Activated T-cell treated with anti-CD3 and anti-CD28 coated beads, Interleukin-2, amount 50 U/mL, for 24 hours (primary cell): ENCODE results near the gene JAM2.
"Not testable (repeated sequence)": the region's sequence is repeated elsewhere in the genome, so short reads cannot be mapped to it uniquely, and the experiment has no call there.

ENCODE experiments used
- DNase-seq: peaks from one replicate; pipeline ENCODE4 v3.0.0-alpha.2; 2020
- H3K27ac Mint-ChIP-seq: 2 replicates; pipeline ENCODE4 v1.8.0; 2020; ENCODE audit warnings: mild to moderate bottlenecking, mixed read lengths
- H3K27me3 Mint-ChIP-seq: 2 replicates; pipeline ENCODE4 v1.8.0; 2020; ENCODE audit warnings: mixed read lengths
- H3K36me3 Mint-ChIP-seq: 2 replicates; pipeline ENCODE4 v1.8.0; 2020; ENCODE audit warnings: low read depth, mixed read lengths
- H3K4me1 Mint-ChIP-seq: 2 replicates; pipeline ENCODE4 v1.8.0; 2020; ENCODE audit warnings: low read depth, mixed read lengths
- H3K4me3 Mint-ChIP-seq: 2 replicates; pipeline ENCODE4 v1.8.0; 2020; ENCODE audit warnings: mild to moderate bottlenecking, moderate library complexity, mixed read lengths
- H3K9me3 Mint-ChIP-seq: 2 replicates; pipeline ENCODE4 v1.8.0; 2020; ENCODE audit warnings: mixed read lengths

The JAM2 gene

GRCh38 chr21:25638660-25639550 is at the start of gene JAM2:
Gene JAM2, plus strand, starts transcription at chr21:25639258. Its CDS starts 564 bp downstream, at chr21:25639822.
- peaks cover 3% of the 10 kb centered on the region for H3K9me3 Mint-ChIP-seq
- H3K27ac Mint-ChIP-seq: peak within 1 kb of the TSS; percentile 17
- no peaks in the 10 kb centered on the region for H3K36me3 Mint-ChIP-seq
- peak; percentile 61 for DNase-seq
- H3K27me3 Mint-ChIP-seq: peaks cover 50% of the 10 kb centered on the region
- H3K4me1 Mint-ChIP-seq: peaks cover 40% of the 10 kb centered on the region
- peak within 1 kb of the TSS; percentile 75 for H3K4me3 Mint-ChIP-seq

- Mint-ChIP-seq H3K9me3 (no peaks in the 10 kb centered on the region), H3K4me3 (no peak overlapping the region), H3K27ac (peak overlapping the region; percentile 67), H3K27me3 (no peaks in the 10 kb centered on the region), H3K4me1 (peaks cover 34% of the 10 kb centered on the region), H3K36me3 (peaks cover 96% of the 10 kb centered on the region)
- no peak for DNase-seq
These were observed 49.2 kb upstream of the JAM2 start for GRCh38 chr21:25589887-25590286.

- peak within 1 kb of the TSS; percentile 98 for H3K27ac Mint-ChIP-seq
- no peaks in the 10 kb centered on the region for H3K9me3 Mint-ChIP-seq
- peak; percentile 93 for DNase-seq
- peak within 1 kb of the TSS; percentile 97 for H3K4me3 Mint-ChIP-seq
- H3K27me3 Mint-ChIP-seq: no peaks in the 10 kb centered on the region
- H3K4me1 Mint-ChIP-seq: peaks cover 43% of the 10 kb centered on the region
- peaks cover 44% of the 10 kb centered on the region for H3K36me3 Mint-ChIP-seq
These were observed 31.7 kb upstream of the JAM2 start, which contains the start of gene MRPL39 for GRCh38 chr21:25607151-25608043. Gene MRPL39, minus strand, starts transcription at chr21:25607481. Its CDS starts 6 bp downstream, at chr21:25607475.

- Mint-ChIP-seq H3K27ac (peak overlapping the region; percentile 70), H3K36me3 (peaks cover 36% of the 10 kb centered on the region), H3K9me3 (no peaks in the 10 kb centered on the region), H3K4me1 (peaks cover 39% of the 10 kb centered on the region), H3K27me3 (no peaks in the 10 kb centered on the region), H3K4me3 (peak overlapping the region; percentile 97)
- peak; percentile 80 for DNase-seq
These were observed 30.9 kb upstream of the JAM2 start for GRCh38 chr21:25608044-25608737.

GRCh38 chr21:25614441-25614840 is 24.6 kb upstream of the JAM2 start:
- Mint-ChIP-seq H3K4me3 (no peak overlapping the region), H3K36me3 (no peaks in the 10 kb centered on the region), H3K27me3 (no peaks in the 10 kb centered on the region), H3K27ac (no peak overlapping the region), H3K4me1 (no peaks in the 10 kb centered on the region), H3K9me3 (no peaks in the 10 kb centered on the region)
- DNase-seq: no peak

- H3K36me3 Mint-ChIP-seq: no peaks in the 10 kb centered on the region
- H3K27me3 Mint-ChIP-seq: no peaks in the 10 kb centered on the region
- H3K4me3 Mint-ChIP-seq: no peak overlapping the region
- no peaks in the 10 kb centered on the region for H3K4me1 Mint-ChIP-seq
- H3K27ac Mint-ChIP-seq: no peak overlapping the region
- no peaks in the 10 kb centered on the region for H3K9me3 Mint-ChIP-seq
- DNase-seq: no peak
These were observed 23.2 kb upstream of the JAM2 start for GRCh38 chr21:25615880-25616279.

GRCh38 chr21:25619198-25619597 is 19.9 kb upstream of the JAM2 start:
- Mint-ChIP-seq H3K36me3 (no peaks in the 10 kb centered on the region), H3K4me1 (no peaks in the 10 kb centered on the region)

GRCh38 chr21:25624511-25624910 is 14.5 kb upstream of the JAM2 start:
- Mint-ChIP-seq H3K4me3 (no peak overlapping the region), H3K27me3 (no peaks in the 10 kb centered on the region), H3K9me3 (no peaks in the 10 kb centered on the region), H3K36me3 (no peaks in the 10 kb centered on the region), H3K4me1 (no peaks in the 10 kb centered on the region), H3K27ac (no peak overlapping the region)
- DNase-seq: no peak

More at GRCh38 chr21:25619198-25619597, 19.9 kb upstream of the JAM2 start:
- Mint-ChIP-seq H3K4me3 (no peak overlapping the region), H3K27me3 (no peaks in the 10 kb centered on the region), H3K27ac (no peak overlapping the region), H3K9me3 (no peaks in the 10 kb centered on the region)
- no peak for DNase-seq

- Mint-ChIP-seq H3K4me1 (no peaks in the 10 kb centered on the region), H3K36me3 (no peaks in the 10 kb centered on the region), H3K27ac (no peak overlapping the region), H3K4me3 (no peak overlapping the region), H3K27me3 (no peaks in the 10 kb centered on the region), H3K9me3 (no peaks in the 10 kb centered on the region)
- no peak for DNase-seq
These were observed 14.0 kb upstream of the JAM2 start for GRCh38 chr21:25625036-25625435.

GRCh38 chr21:25625776-25626555 is 13.1 kb upstream of the JAM2 start:
- not testable (repeated sequence) for H3K36me3 Mint-ChIP-seq, H3K9me3 Mint-ChIP-seq, H3K4me1 Mint-ChIP-seq, H3K27ac Mint-ChIP-seq, DNase-seq, H3K27me3 Mint-ChIP-seq, H3K4me3 Mint-ChIP-seq

GRCh38 chr21:25626757-25627156 is 12.3 kb upstream of the JAM2 start:
- Mint-ChIP-seq H3K9me3 (no peaks in the 10 kb centered on the region), H3K36me3 (no peaks in the 10 kb centered on the region), H3K27ac (no peak overlapping the region)

GRCh38 chr21:25632296-25632695 is 6.8 kb upstream of the JAM2 start:
- Mint-ChIP-seq H3K4me3 (no peak overlapping the region), H3K4me1 (peaks cover 17% of the 10 kb centered on the region), H3K36me3 (no peaks in the 10 kb centered on the region), H3K27ac (no peak overlapping the region), H3K27me3 (peaks cover 22% of the 10 kb centered on the region), H3K9me3 (no peaks in the 10 kb centered on the region)
- DNase-seq: no peak

More at GRCh38 chr21:25626757-25627156, 12.3 kb upstream of the JAM2 start:
- Mint-ChIP-seq H3K4me1 (no peaks in the 10 kb centered on the region), H3K4me3 (no peak overlapping the region), H3K27me3 (no peaks in the 10 kb centered on the region)
- DNase-seq: no peak

- H3K27me3 Mint-ChIP-seq: peaks cover 42% of the 10 kb centered on the region
- peaks cover 3% of the 10 kb centered on the region for H3K9me3 Mint-ChIP-seq
- DNase-seq: no peak
- H3K36me3 Mint-ChIP-seq: no peaks in the 10 kb centered on the region
- no peak overlapping the region for H3K4me3 Mint-ChIP-seq
- no peak overlapping the region for H3K27ac Mint-ChIP-seq
- H3K4me1 Mint-ChIP-seq: peaks cover 34% of the 10 kb centered on the region
These were observed 3.7 kb upstream of the JAM2 start for GRCh38 chr21:25635310-25635709.
